ENCODE results near the gene PAM16.
"Not testable (repeated sequence)": the region's sequence is repeated elsewhere in the genome, so short reads cannot be mapped to it uniquely, and the experiment has no call there.

PAM16 gene

GRCh38 chr16:4350787-4351659 is at the start of gene PAM16:
Gene PAM16 (minus strand): TSS chr16:4351321. CDS start chr16:4351234, 87 bp downstream.
- no peaks in the 10 kb centered on the region for H3F3A ChIP-seq (ENCODE audit: control insufficient read depth, insufficient read depth)
- H3K9me3 ChIP-seq (ENCODE audit: control insufficient read depth, insufficient read depth, low read length) = no peaks in the 10 kb centered on the region; the same call in 1 of the 2 replicates
- peak within 1 kb of the TSS; percentile 100 for H3K4me3 ChIP-seq (ENCODE audit: low read length)
- peak within 1 kb of the TSS; percentile 92 for H3K4me2 ChIP-seq (ENCODE audit: low read length)
- H4K20me1 ChIP-seq (ENCODE audit: control insufficient read depth, insufficient read depth, low read depth, low read length) = no peaks in the 10 kb centered on the region
- H3K9me2 ChIP-seq (replicated peaks; ENCODE audit: control insufficient read depth, low read length) = no peaks in the 10 kb centered on the region
- H3K4me1 ChIP-seq (ENCODE audit: control insufficient read depth, low read length) = peaks cover 15% of the 10 kb centered on the region
- H3K79me2 ChIP-seq (ENCODE audit: control insufficient read depth, low read length) = peaks cover 51% of the 10 kb centered on the region
- H3K27ac ChIP-seq (ENCODE audit: low read depth, low read length) = peak within 1 kb of the TSS; percentile 46
- peaks cover 34% of the 10 kb centered on the region for H3K36me3 ChIP-seq (ENCODE audit: control insufficient read depth, low read length)
- TF ChIP-seq CTCF (IDR thresholded peaks at IDR 0.05; ENCODE audit: low read depth, low read length, poor library complexity, severe bottlenecking) = peak; percentile 39
- no peak for TF ChIP-seq EZH2phosphoT487 (IDR thresholded peaks at IDR 0.05; ENCODE audit: borderline replicate concordance, low read length)
- H3K27me3 ChIP-seq (ENCODE audit: control insufficient read depth, low read length) = no peaks in the 10 kb centered on the region

GRCh38 chr16:4399001-4399730 is 48.0 kb upstream of the PAM16 start:
- no peaks in the 10 kb centered on the region for H3F3A ChIP-seq (ENCODE audit: control insufficient read depth, insufficient read depth)
- H3K4me2 ChIP-seq (ENCODE audit: low read length) = no peak overlapping the region
- H3K9me3 ChIP-seq (ENCODE audit: control insufficient read depth, insufficient read depth, low read length) = no peaks in the 10 kb centered on the region
- no peaks in the 10 kb centered on the region for H3K79me2 ChIP-seq (ENCODE audit: control insufficient read depth, low read length)
- H4K20me1 ChIP-seq (ENCODE audit: control insufficient read depth, insufficient read depth, low read depth, low read length) = peaks cover 3% of the 10 kb centered on the region; the same call in 1 of the 2 replicates
- H3K27me3 ChIP-seq (ENCODE audit: control insufficient read depth, low read length) = no peaks in the 10 kb centered on the region
- H3K36me3 ChIP-seq (ENCODE audit: control insufficient read depth, low read length) = peaks cover 43% of the 10 kb centered on the region
- TF ChIP-seq CTCF (IDR thresholded peaks at IDR 0.05; ENCODE audit: low read depth, low read length, poor library complexity, severe bottlenecking) (no peak), EZH2phosphoT487 (IDR thresholded peaks at IDR 0.05; ENCODE audit: borderline replicate concordance, low read length) (no peak)
- H3K9me2 ChIP-seq (replicated peaks; ENCODE audit: control insufficient read depth, low read length) = no peaks in the 10 kb centered on the region
- no peak overlapping the region for H3K27ac ChIP-seq (ENCODE audit: low read depth, low read length)
- H3K4me1 ChIP-seq (ENCODE audit: control insufficient read depth, low read length) = no peaks in the 10 kb centered on the region
- H3K4me3 ChIP-seq (ENCODE audit: low read length) = no peak overlapping the region

- Histone ChIP-seq H3K4me2 (ENCODE audit: low read length) (no peak overlapping the region), H3K4me3 (ENCODE audit: low read length) (no peak overlapping the region), H3K27me3 (ENCODE audit: control insufficient read depth, low read length) (no peaks in the 10 kb centered on the region), H3K27ac (ENCODE audit: low read depth, low read length) (no peak overlapping the region), H3K9me2 (replicated peaks; ENCODE audit: control insufficient read depth, low read length) (no peaks in the 10 kb centered on the region), H3K36me3 (ENCODE audit: control insufficient read depth, low read length) (peaks cover 23% of the 10 kb centered on the region), H3K9me3 (ENCODE audit: control insufficient read depth, insufficient read depth, low read length) (no peaks in the 10 kb centered on the region), H3F3A (ENCODE audit: control insufficient read depth, insufficient read depth) (no peaks in the 10 kb centered on the region), H3K79me2 (ENCODE audit: control insufficient read depth, low read length) (no peaks in the 10 kb centered on the region), H4K20me1 (ENCODE audit: control insufficient read depth, insufficient read depth, low read depth, low read length) (no peaks in the 10 kb centered on the region; the same call in 1 of the 2 replicates), H3K4me1 (ENCODE audit: control insufficient read depth, low read length) (peaks cover 8% of the 10 kb centered on the region)
- TF ChIP-seq CTCF (IDR thresholded peaks at IDR 0.05; ENCODE audit: low read depth, low read length, poor library complexity, severe bottlenecking) (no peak), EZH2phosphoT487 (IDR thresholded peaks at IDR 0.05; ENCODE audit: borderline replicate concordance, low read length) (no peak)
These were observed 44.1 kb upstream of the PAM16 start for GRCh38 chr16:4395055-4395726.

GRCh38 chr16:4393850-4394249 is 42.7 kb upstream of the PAM16 start:
- H3K9me2 ChIP-seq (replicated peaks; ENCODE audit: control insufficient read depth, low read length); H3K9me3 ChIP-seq (ENCODE audit: control insufficient read depth, insufficient read depth, low read length); H3K4me1 ChIP-seq (ENCODE audit: control insufficient read depth, low read length); H3K27me3 ChIP-seq (ENCODE audit: control insufficient read depth, low read length); H3K27ac ChIP-seq (ENCODE audit: low read depth, low read length); H3F3A ChIP-seq (ENCODE audit: control insufficient read depth, insufficient read depth); H3K79me2 ChIP-seq (ENCODE audit: control insufficient read depth, low read length); H3K4me3 ChIP-seq (ENCODE audit: low read length); H3K4me2 ChIP-seq (ENCODE audit: low read length); H4K20me1 ChIP-seq (ENCODE audit: control insufficient read depth, insufficient read depth, low read depth, low read length): not testable (repeated sequence)
- H3K36me3 ChIP-seq (ENCODE audit: control insufficient read depth, low read length) = peaks cover 34% of the 10 kb centered on the region
